Parathyroid adenoma (tissue), 2 donors: ENCODE measurements around the gene FBXW12.

Source experiments
- H2AFZ ChIP-seq: fragments of 300-600 bp; sonication (generic); one replicate; pipeline ENCODE4 v1.7.0; 2017; ENCODE audit warnings: antibody characterized with exemption, mild to moderate bottlenecking
- H3K27ac ChIP-seq: fragments of 300-600 bp; sonication (generic); one replicate; pipeline ENCODE4 v1.7.0; 2017
- H3K27me3 ChIP-seq: fragments of 300-600 bp; sonication (generic); one replicate; pipeline ENCODE4 v1.7.0; 2017; ENCODE audit warnings: low read length; ENCODE audit not compliant: control insufficient read depth, insufficient read depth
- H3K36me3 ChIP-seq: fragments of 300-600 bp; sonication (generic); one replicate; pipeline ENCODE4 v1.7.0; 2017; ENCODE audit warnings: low read length; ENCODE audit not compliant: control insufficient read depth, insufficient read depth
- H3K4me1 ChIP-seq: fragments of 300-600 bp; sonication (generic); one replicate; pipeline ENCODE4 v1.7.0; 2017; ENCODE audit warnings: control low read depth
- H3K4me2 ChIP-seq: fragments of 300-600 bp; sonication (generic); one replicate; pipeline ENCODE4 v1.7.0; 2017; ENCODE audit warnings: low read length
- H3K4me3 ChIP-seq: fragments of 300-600 bp; sonication (generic); one replicate; pipeline ENCODE4 v1.7.0; 2017; ENCODE audit warnings: low read depth, low read length
- H3K79me2 ChIP-seq: fragments of 300-600 bp; sonication (generic); one replicate; pipeline ENCODE4 v1.7.0; 2017; ENCODE audit warnings: control low read depth
- H3K9ac ChIP-seq: fragments of 300-600 bp; sonication (generic); one replicate; pipeline ENCODE4 v1.7.0; 2017; ENCODE audit warnings: mild to moderate bottlenecking
- H3K9me3 ChIP-seq: fragments of 300-600 bp; sonication (generic); one replicate; pipeline ENCODE4 v1.7.0; 2017; ENCODE audit warnings: low read length; ENCODE audit not compliant: control insufficient read depth
- CTCF ChIP-seq: fragments of 300-600 bp; sonication (generic); IDR thresholded peaks from one replicate; pipeline ENCODE4 v1.7.0; 2017; ENCODE audit warnings: antibody characterized with exemption, mild to moderate bottlenecking
- donor health status: primary hyperparathyroidism.

Gene FBXW12

GRCh38 chr3:48338635-48339034, 33.4 kb upstream of the FBXW12 start:
- no peak overlapping the region for H2AFZ ChIP-seq
- no peaks in the 10 kb centered on the region for H3K36me3 ChIP-seq
- H3K4me1 ChIP-seq: peaks cover 3% of the 10 kb centered on the region
- H3K27ac ChIP-seq: no peak overlapping the region
- H3K9me3 ChIP-seq: no peaks in the 10 kb centered on the region
- H3K27me3 ChIP-seq: no peaks in the 10 kb centered on the region
- no peak overlapping the region for H3K4me2 ChIP-seq
- H3K9ac ChIP-seq: no peak overlapping the region
- TF ChIP-seq CTCF: no peak
- no peak overlapping the region for H3K4me3 ChIP-seq
- no peaks in the 10 kb centered on the region for H3K79me2 ChIP-seq

- no peaks in the 10 kb centered on the region for H3K9me3 ChIP-seq
- H3K9ac ChIP-seq: no peak overlapping the region
- peaks cover 3% of the 10 kb centered on the region for H3K4me1 ChIP-seq
- H3K4me3 ChIP-seq: no peak overlapping the region
- H3K36me3 ChIP-seq: no peaks in the 10 kb centered on the region
- no peak overlapping the region for H3K4me2 ChIP-seq
- H2AFZ ChIP-seq: no peak overlapping the region
- TF ChIP-seq CTCF: no peak
- no peak overlapping the region for H3K27ac ChIP-seq
- no peaks in the 10 kb centered on the region for H3K27me3 ChIP-seq
- no peaks in the 10 kb centered on the region for H3K79me2 ChIP-seq
Measured at GRCh38 chr3:48343432-48343831, 28.6 kb upstream of the FBXW12 start.

- Histone ChIP-seq H3K36me3 (no peaks in the 10 kb centered on the region), H3K4me2 (no peak overlapping the region), H3K4me3 (no peak overlapping the region), H3K79me2 (no peaks in the 10 kb centered on the region), H3K27ac (no peak overlapping the region), H2AFZ (no peak overlapping the region), H3K9ac (no peak overlapping the region), H3K4me1 (no peaks in the 10 kb centered on the region), H3K9me3 (no peaks in the 10 kb centered on the region), H3K27me3 (no peaks in the 10 kb centered on the region)
- TF ChIP-seq CTCF: no peak
Measured at GRCh38 chr3:48344867-48345507, 27.0 kb upstream of the FBXW12 start.

GRCh38 chr3:48345946-48346572, 26.0 kb upstream of the FBXW12 start:
- TF ChIP-seq CTCF: no peak
- Histone ChIP-seq H3K9me3 (no peaks in the 10 kb centered on the region), H3K27ac (no peak overlapping the region), H3K4me2 (no peak overlapping the region), H3K4me3 (no peak overlapping the region), H2AFZ (no peak overlapping the region), H3K4me1 (no peaks in the 10 kb centered on the region), H3K27me3 (no peaks in the 10 kb centered on the region), H3K36me3 (no peaks in the 10 kb centered on the region), H3K9ac (no peak overlapping the region), H3K79me2 (no peaks in the 10 kb centered on the region)

- Histone ChIP-seq H3K79me2 (no peaks in the 10 kb centered on the region), H3K4me3 (no peak overlapping the region), H3K4me1 (no peaks in the 10 kb centered on the region), H3K36me3 (no peaks in the 10 kb centered on the region), H2AFZ (no peak overlapping the region), H3K27me3 (no peaks in the 10 kb centered on the region), H3K4me2 (no peak overlapping the region), H3K9me3 (no peaks in the 10 kb centered on the region), H3K27ac (no peak overlapping the region), H3K9ac (no peak overlapping the region)
- no peak for TF ChIP-seq CTCF
Measured at GRCh38 chr3:48347500-48347899, 24.5 kb upstream of the FBXW12 start.
